NB4 (cell line): ENCODE measurements around the gene PDCD1LG2.

Experiments used
- DNase-seq: peaks from one replicate; pipeline ENCODE4 v3.0.0; 2010; ENCODE audit warnings: low read depth
- H3K4me3 ChIP-seq: one replicate; pipeline ENCODE4 v1.5.1; 2011; ENCODE audit warnings: mild to moderate bottlenecking, low read depth, low read length, moderate library complexity
- MYC ChIP-seq: IDR thresholded peaks from 2 replicates; pipeline ENCODE4 v1.6.1; 2011; ENCODE audit warnings: low read depth, low read length
- POLR2A ChIP-seq: IDR thresholded peaks from 2 replicates; pipeline ENCODE4 v1.6.1; 2011; ENCODE audit warnings: mild to moderate bottlenecking; ENCODE audit not compliant: insufficient read length; ENCODE audit errors: extremely low read depth
- TF ChIP-seq, protein P1 (sequence below): IDR thresholded peaks from one replicate; pipeline ENCODE4 v1.5.1; 2012; ENCODE audit warnings: low read depth, low read length
- TF ChIP-seq, protein P2 (sequence below): IDR thresholded peaks from 2 replicates; pipeline ENCODE4 v1.6.1; 2011; ENCODE audit warnings: low read depth, low read length

PDCD1LG2 gene

DNA sequence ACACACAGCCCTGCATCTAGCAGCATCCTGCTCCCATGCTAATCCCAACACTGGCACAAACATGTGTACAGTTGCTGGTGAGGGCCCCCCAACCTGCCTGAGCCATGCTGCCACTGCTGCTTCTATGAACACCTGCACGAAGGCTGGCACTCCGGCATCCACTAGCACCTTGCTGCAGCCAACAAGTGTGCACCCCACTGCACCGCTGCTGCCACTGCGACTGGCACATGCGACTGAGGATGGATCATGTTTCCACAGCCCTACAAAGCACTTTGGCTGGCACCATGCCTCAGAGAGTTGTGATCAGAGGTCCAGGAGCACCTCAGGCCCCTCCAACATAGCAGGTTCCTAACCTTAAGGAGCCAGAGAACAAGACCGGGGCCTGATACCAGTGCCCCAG, 7.8 kb upstream of the PDCD1LG2 start:
- no peak for DNase-seq
- no peak for TF ChIP-seq MYC
- TF ChIP-seq POLR2A = no peak
- TF ChIP-seq, protein P1, sequence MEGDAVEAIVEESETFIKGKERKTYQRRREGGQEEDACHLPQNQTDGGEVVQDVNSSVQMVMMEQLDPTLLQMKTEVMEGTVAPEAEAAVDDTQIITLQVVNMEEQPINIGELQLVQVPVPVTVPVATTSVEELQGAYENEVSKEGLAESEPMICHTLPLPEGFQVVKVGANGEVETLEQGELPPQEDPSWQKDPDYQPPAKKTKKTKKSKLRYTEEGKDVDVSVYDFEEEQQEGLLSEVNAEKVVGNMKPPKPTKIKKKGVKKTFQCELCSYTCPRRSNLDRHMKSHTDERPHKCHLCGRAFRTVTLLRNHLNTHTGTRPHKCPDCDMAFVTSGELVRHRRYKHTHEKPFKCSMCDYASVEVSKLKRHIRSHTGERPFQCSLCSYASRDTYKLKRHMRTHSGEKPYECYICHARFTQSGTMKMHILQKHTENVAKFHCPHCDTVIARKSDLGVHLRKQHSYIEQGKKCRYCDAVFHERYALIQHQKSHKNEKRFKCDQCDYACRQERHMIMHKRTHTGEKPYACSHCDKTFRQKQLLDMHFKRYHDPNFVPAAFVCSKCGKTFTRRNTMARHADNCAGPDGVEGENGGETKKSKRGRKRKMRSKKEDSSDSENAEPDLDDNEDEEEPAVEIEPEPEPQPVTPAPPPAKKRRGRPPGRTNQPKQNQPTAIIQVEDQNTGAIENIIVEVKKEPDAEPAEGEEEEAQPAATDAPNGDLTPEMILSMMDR = no peak
- TF ChIP-seq, protein P2, sequence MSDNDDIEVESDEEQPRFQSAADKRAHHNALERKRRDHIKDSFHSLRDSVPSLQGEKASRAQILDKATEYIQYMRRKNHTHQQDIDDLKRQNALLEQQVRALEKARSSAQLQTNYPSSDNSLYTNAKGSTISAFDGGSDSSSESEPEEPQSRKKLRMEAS = no peak
- H3K4me3 ChIP-seq = no peak overlapping the region

DNA sequence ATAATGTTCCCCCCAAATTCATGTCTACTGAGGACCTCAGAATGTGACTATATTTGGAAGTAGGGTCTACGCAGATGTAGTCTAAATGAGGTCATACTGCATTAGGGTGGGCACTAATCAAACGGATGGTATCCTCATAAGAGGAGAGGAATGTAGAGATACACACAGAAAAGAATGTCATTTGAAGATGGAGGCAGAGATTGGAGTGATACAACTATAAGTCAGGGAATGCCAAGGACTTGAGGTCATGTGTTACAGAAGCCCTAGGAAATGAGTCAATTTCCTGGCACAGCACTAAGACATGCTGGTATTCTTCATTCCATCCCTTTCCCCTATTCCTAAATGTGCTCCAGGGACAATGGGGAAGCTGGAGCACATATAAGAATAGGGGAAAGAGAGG, 758 bp upstream of the PDCD1LG2 start:
- no peak overlapping the region for H3K4me3 ChIP-seq
- TF ChIP-seq, protein P1 = no peak
- TF ChIP-seq, protein P2 = no peak
- TF ChIP-seq POLR2A (no peak), MYC (no peak)
- no peak for DNase-seq

DNA sequence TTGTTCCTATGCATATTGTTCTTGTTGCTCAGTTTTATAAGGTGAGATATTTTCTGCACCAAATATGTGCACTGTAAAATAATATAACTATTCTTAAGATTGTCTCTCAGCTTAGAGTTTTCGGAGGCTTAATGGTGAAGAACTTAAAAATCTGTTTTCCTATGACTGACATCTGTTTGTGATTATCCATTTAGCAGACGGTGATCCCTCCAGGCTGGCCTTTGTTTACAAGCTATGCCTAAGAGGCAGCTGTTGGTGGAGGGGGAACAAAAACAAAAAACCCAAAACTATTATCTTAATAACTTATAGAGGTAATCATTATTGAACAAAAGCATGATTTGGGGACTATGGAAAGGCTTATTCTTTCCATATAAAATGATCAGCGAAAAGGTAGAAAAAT, 658 bp downstream of the PDCD1LG2 start:
- no peak for DNase-seq
- TF ChIP-seq MYC = no peak
- no peak overlapping the region for H3K4me3 ChIP-seq

DNA sequence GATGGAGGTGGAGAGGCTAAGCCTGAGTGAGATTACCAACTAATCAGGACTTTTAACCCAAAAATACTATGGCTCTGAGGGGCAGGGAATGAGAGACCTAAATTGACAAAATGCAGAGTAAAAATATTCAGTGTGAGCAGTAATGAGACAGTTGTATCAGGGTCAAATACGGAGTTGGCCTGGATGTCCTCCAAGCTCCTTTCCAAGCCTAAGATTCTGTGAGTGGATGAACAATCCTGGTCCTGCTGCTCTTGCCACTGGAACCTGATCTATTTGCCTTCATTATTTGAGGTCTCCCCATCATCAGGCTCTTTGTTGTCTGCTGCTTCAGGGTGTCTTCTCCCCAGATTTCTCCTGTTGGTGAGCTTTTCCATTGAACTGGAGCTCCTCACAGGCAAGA, 1.1 kb downstream of the PDCD1LG2 start:
- TF ChIP-seq MYC (no peak), POLR2A (no peak)
- TF ChIP-seq, protein P1 = no peak
- TF ChIP-seq, protein P2 = no peak
- no peak overlapping the region for H3K4me3 ChIP-seq
- DNase-seq = no peak

DNA sequence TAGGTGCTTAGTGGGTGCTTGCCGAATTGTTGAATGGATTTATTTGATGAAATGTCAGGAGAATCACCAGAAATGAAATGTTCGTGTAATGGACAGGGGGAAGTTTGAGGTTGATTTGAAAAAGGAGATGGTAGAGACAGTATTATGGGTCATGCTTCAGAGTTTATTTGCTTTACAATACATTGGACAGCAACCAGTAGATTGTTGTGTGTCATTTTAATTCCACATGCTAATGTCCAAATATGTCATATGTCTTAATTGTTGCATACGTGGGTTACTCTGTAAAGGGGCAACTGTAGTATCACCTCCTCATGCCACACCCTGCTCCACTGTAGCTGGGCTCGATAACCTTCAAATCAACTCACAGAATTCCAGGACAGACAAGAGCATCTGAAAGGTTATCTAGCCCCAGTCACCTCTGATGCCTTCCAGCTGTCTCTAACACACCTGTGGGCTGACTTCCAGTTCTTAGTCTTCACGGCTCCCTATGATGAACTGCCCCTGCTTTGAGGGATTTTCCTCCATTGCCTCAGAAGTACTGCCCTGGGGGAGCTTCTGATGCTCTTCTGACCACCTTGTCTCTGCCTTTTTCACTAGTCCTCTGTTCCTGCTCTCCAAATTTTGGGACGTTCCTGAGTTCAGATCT, 1.7 kb downstream of the PDCD1LG2 start:
- TF ChIP-seq POLR2A = no peak
- no peak for TF ChIP-seq MYC
- TF ChIP-seq, protein P1 = no peak
- TF ChIP-seq, protein P2 = no peak
- DNase-seq = no peak

DNA sequence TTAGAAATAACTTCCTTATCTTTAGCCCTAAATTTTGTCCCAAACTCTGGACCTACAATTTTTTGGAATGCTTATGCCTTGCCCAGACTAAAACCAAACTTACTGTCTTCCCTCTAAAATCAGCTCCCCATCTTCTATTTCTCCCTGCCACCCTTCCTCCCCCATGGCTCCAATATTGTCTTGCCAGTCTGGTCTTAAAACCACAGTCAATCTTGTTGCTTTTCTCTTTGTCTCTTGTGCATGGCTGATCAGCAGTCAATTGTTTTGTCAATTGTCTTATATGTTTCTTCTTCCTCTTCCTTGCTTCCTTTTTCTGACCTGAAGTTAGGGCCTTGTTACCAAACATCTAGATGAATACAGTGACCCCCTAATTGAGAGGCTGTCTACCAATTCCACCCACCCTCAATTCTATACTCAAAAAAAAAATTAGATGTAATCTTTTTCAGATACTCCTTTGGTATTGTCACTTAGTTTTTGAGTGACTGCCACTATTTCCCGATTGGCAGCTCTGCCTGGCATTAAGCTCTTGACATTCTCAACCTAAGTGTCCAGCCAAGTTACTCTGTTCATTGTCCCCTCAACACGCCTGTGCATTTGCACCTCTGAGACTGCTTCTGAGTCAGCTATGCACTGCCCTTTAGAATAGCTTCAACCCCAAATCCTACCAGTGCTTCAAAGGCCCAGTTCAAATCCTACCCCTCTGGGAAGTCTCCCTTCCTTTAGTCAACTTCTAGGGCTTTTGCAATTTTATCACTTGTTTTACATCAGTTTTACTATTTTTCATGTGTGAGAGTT, 2.5 kb downstream of the PDCD1LG2 start:
- no peak overlapping the region for H3K4me3 ChIP-seq
- TF ChIP-seq POLR2A = no peak
- DNase-seq = no peak

More for the DNA sequence above, 1.7 kb downstream of the PDCD1LG2 start:
- no peak overlapping the region for H3K4me3 ChIP-seq
